ENCODE data around the gene LYPD1.

GRCh38 chr2:132645176-132645575 is 24.8 kb downstream of the LYPD1 start:
- TF ChIP-seq CTCF (IDR thresholded peaks at IDR 0.05) (no peak), POLR2A (IDR thresholded peaks at IDR 0.05) (no peak), POLR2AphosphoS5 (IDR thresholded peaks at IDR 0.05) (no peak), EP300 (IDR thresholded peaks at IDR 0.05) (no peak)
